Calu3 (cell line): Measurements from ENCODE around the gene C16orf96. TPM values are rescaled to one million over a fixed set of nuclear protein-coding genes. Genes with fewer than 3 reads are reported as not detected.
A peak's percentile ranks its signal among the peaks of the same experiment; 100 is the strongest.

Experiments
- BruUV-seq: library from RNA; stranded (reverse); fragments of 400-500 nt; replicated peaks from 2 replicates; lab custom pipeline; 2021; lab: Mats Ljungman, UMichigan
- CTCF ChIA-PET: fragments of 300-600 bp; sonication (Branson Sonifier 250); formaldehyde crosslinking; loops from one replicate; lab custom pipeline; 2022; ENCODE audit warnings: antibody characterized with exemption; lab: Charles Lee
- DNase-seq: peaks from one replicate; pipeline ENCODE4 v3.0.0; 2022
- H3K27ac Mint-ChIP-seq: one replicate; pipeline ENCODE4 v1.8.0; 2022; ENCODE audit warnings: mixed read lengths; ENCODE audit not compliant: unreplicated experiment
- H3K27me3 Mint-ChIP-seq: one replicate; pipeline ENCODE4 v1.8.0; 2022; ENCODE audit warnings: mixed read lengths; ENCODE audit not compliant: unreplicated experiment
- H3K36me3 Mint-ChIP-seq: one replicate; pipeline ENCODE4 v1.8.0; 2022; ENCODE audit warnings: mild to moderate bottlenecking, moderate library complexity, mixed read lengths; ENCODE audit not compliant: insufficient read depth, unreplicated experiment
- H3K4me1 Mint-ChIP-seq: one replicate; pipeline ENCODE4 v1.8.0; 2022; ENCODE audit warnings: mild to moderate bottlenecking, low read depth, mixed read lengths; ENCODE audit not compliant: unreplicated experiment
- H3K4me3 Mint-ChIP-seq: one replicate; pipeline ENCODE4 v1.8.0; 2022; ENCODE audit warnings: mild to moderate bottlenecking, low read depth, moderate library complexity, mixed read lengths; ENCODE audit not compliant: unreplicated experiment
- H3K9me3 Mint-ChIP-seq: one replicate; pipeline ENCODE4 v1.8.0; 2022; ENCODE audit warnings: low read depth, mixed read lengths; ENCODE audit not compliant: unreplicated experiment
- CTCF ChIP-seq: fragments of 200-600 bp; IDR thresholded peaks from one replicate; pipeline ENCODE4 v1.8.0; 2022; ENCODE audit warnings: antibody characterized with exemption; ENCODE audit not compliant: unreplicated experiment
- intact Hi-C: fragments of 100-400 bp; cut with micrococcal nuclease; formaldehyde crosslinking; loops from one replicate; pipeline ENCODE4 v1.10.0; 2022; ENCODE audit not compliant: unreplicated experiment
- total RNA-seq: library from RNA; stranded (reverse); gene quantifications from 2 replicates; pipeline ENCODE4 v1.2.3, GENCODE V29; 2022

C16orf96 gene
- total RNA-seq, 1 experiment from 2014 or later = not detected

- intact Hi-C loops = loop anchor here (5.0 to 10.0 kb wide), 2 partner anchors 35 to 512 kb away; no protein-coding TSS in a partner anchor
- no peak overlapping the region for H3K4me3 Mint-ChIP-seq
- BruUV-seq = no TSS peak
- no peaks in the 10 kb centered on the region for H3K4me1 Mint-ChIP-seq
- H3K27ac Mint-ChIP-seq = peak overlapping the region; percentile 18
- no peak for TF ChIP-seq CTCF
- no peaks in the 10 kb centered on the region for H3K27me3 Mint-ChIP-seq
- peaks cover 55% of the 10 kb centered on the region for H3K36me3 Mint-ChIP-seq
- no peaks in the 10 kb centered on the region for H3K9me3 Mint-ChIP-seq
- DNase-seq = no peak
- CTCF ChIA-PET = interaction anchor here (0.9 to 1.6 kb wide), 2 partner anchors 36 to 112 kb away, joined by 3 to 5 read pairs; partner anchors contain the start of gene MGRN1
These were observed 43.7 kb upstream of the C16orf96 start for GRCh38 chr16:4512473-4512872.

- CTCF ChIA-PET = interaction anchor here (0.9 kb wide), 1 partner anchor 35 kb away, joined by 3 read pairs; no protein-coding TSS in a partner anchor
- Mint-ChIP-seq H3K4me1 (no peaks in the 10 kb centered on the region), H3K4me3 (no peak overlapping the region), H3K27ac (no peak overlapping the region), H3K27me3 (no peaks in the 10 kb centered on the region), H3K9me3 (no peaks in the 10 kb centered on the region), H3K36me3 (peaks cover 47% of the 10 kb centered on the region)
- intact Hi-C loops = loop anchor here (5.0 to 10.0 kb wide), 2 partner anchors 34 to 512 kb away; no protein-coding TSS in a partner anchor
- no peak for TF ChIP-seq CTCF
- DNase-seq = no peak
- no TSS peak for BruUV-seq
These were observed 42.9 kb upstream of the C16orf96 start for GRCh38 chr16:4513086-4513860.

GRCh38 chr16:4513881-4514280 lies 42.3 kb upstream of the C16orf96 start:
- Mint-ChIP-seq H3K27ac (no peak overlapping the region), H3K36me3 (peaks cover 46% of the 10 kb centered on the region), H3K27me3 (no peaks in the 10 kb centered on the region), H3K4me1 (no peaks in the 10 kb centered on the region), H3K4me3 (no peak overlapping the region), H3K9me3 (no peaks in the 10 kb centered on the region)
- no TSS peak for BruUV-seq
- intact Hi-C loops = loop anchor here (5.0 to 10.0 kb wide), 2 partner anchors 33 to 511 kb away; no protein-coding TSS in a partner anchor
- no peak for DNase-seq
- CTCF ChIA-PET = no interaction called here
- TF ChIP-seq CTCF = no peak

GRCh38 chr16:4514606-4515005 lies 41.5 kb upstream of the C16orf96 start:
- CTCF ChIA-PET = no interaction called here
- H3K36me3 Mint-ChIP-seq = peaks cover 39% of the 10 kb centered on the region

More at GRCh38 chr16:4514606-4515005, 41.5 kb upstream of the C16orf96 start:
- intact Hi-C loops = loop anchor here (5.0 to 10.0 kb wide), 3 partner anchors 33 to 510 kb away; no protein-coding TSS in a partner anchor
- TF ChIP-seq CTCF = no peak
- no TSS peak for BruUV-seq
- Mint-ChIP-seq H3K27me3 (no peaks in the 10 kb centered on the region), H3K4me1 (no peaks in the 10 kb centered on the region), H3K27ac (no peak overlapping the region), H3K4me3 (no peak overlapping the region), H3K9me3 (no peaks in the 10 kb centered on the region)
- no peak for DNase-seq
